HepG2 (cell line): ENCODE results near the gene MYRIP. TPM values are rescaled to one million over a fixed set of nuclear protein-coding genes. Genes with fewer than 3 reads are reported as not detected.

ENCODE experiments used
- ARHGAP35 ChIP-seq: sonication (generic); formaldehyde crosslinking; IDR thresholded peaks from 2 replicates; pipeline ENCODE4 v1.9.0; 2022; ENCODE audit warnings: mild to moderate bottlenecking, inconsistent platforms, moderate library complexity, missing genetic modification reagents, borderline replicate concordance
- BORCS8-MEF2B ChIP-seq: sonication (generic); formaldehyde crosslinking; IDR thresholded peaks from 2 replicates; pipeline ENCODE4 v1.8.0; 2022; ENCODE audit warnings: mild to moderate bottlenecking, missing genetic modification reagents
- CHD4 ChIP-seq: fragments of 200-600 bp; sonication (generic); IDR thresholded peaks from 2 replicates; pipeline ENCODE4 v1.7.0; 2017; ENCODE audit warnings: mild to moderate bottlenecking, low read length, borderline replicate concordance
- DR1 ChIP-seq: sonication (generic); formaldehyde crosslinking; IDR thresholded peaks from 2 replicates; pipeline ENCODE4 v1.8.0; 2021; ENCODE audit warnings: mild to moderate bottlenecking, missing genetic modification reagents, inconsistent platforms
- DZIP1 ChIP-seq: sonication (generic); formaldehyde crosslinking; IDR thresholded peaks from 2 replicates; pipeline ENCODE4 v1.5.0; 2020; ENCODE audit warnings: mild to moderate bottlenecking, missing genetic modification reagents
- FOXM1 ChIP-seq: sonication (generic); formaldehyde crosslinking; IDR thresholded peaks from 2 replicates; pipeline ENCODE4 v1.5.0; 2020; ENCODE audit warnings: missing genetic modification reagents
- HDAC2 ChIP-seq: sonication (generic); formaldehyde crosslinking; IDR thresholded peaks from 2 replicates; pipeline ENCODE4 v1.4.0; 2020; ENCODE audit warnings: missing genetic modification reagents
- HHEX ChIP-seq: IDR thresholded peaks from 2 replicates; pipeline ENCODE4 v1.6.1; 2016; ENCODE audit warnings: control low read depth
- HNF4G ChIP-seq, 2 experiments: sonication (generic) in 1 of 2; formaldehyde crosslinking in 1 of 2; IDR thresholded peaks; 2 replicates each; pipeline versions ENCODE4 v1.4.0 to v1.6.1; 2011 to 2020; ENCODE audit warnings: borderline replicate concordance in 2 of 2, low read depth in 2 of 2, mild to moderate bottlenecking in 2 of 2, low read length in 1 of 2, missing genetic modification reagents in 1 of 2, moderate library complexity in 1 of 2
- JARID2 ChIP-seq: sonication (generic); formaldehyde crosslinking; IDR thresholded peaks from 2 replicates; pipeline ENCODE4 v1.8.1; 2023; ENCODE audit warnings: missing genetic modification reagents, inconsistent platforms; ENCODE audit not compliant: insufficient replicate concordance
- KDM5B ChIP-seq: sonication (generic); formaldehyde crosslinking; IDR thresholded peaks from 2 replicates; pipeline ENCODE4 v1.4.0; 2020; ENCODE audit warnings: missing genetic modification reagents, mild to moderate bottlenecking, borderline replicate concordance
- MNT ChIP-seq: fragments of 450-650 bp; IDR thresholded peaks from 2 replicates; pipeline ENCODE4 v1.6.1; 2016
- NAIF1 ChIP-seq: sonication (generic); formaldehyde crosslinking; IDR thresholded peaks from 2 replicates; pipeline ENCODE4 v1.5.0; 2020; ENCODE audit warnings: mild to moderate bottlenecking, missing genetic modification reagents, borderline replicate concordance
- TFE3 ChIP-seq: IDR thresholded peaks from 2 replicates; pipeline ENCODE4 v1.6.1; 2016
- ZBTB38 ChIP-seq: sonication (generic); formaldehyde crosslinking; IDR thresholded peaks from 2 replicates; pipeline ENCODE4 v1.5.1; 2020; ENCODE audit warnings: mild to moderate bottlenecking, missing genetic modification reagents
- ZNF460 ChIP-seq: sonication (generic); formaldehyde crosslinking; IDR thresholded peaks from 2 replicates; pipeline ENCODE4 v1.5.1; 2020; ENCODE audit warnings: missing genetic modification reagents, mild to moderate bottlenecking, borderline replicate concordance
- ZNF574 ChIP-seq: sonication (generic); formaldehyde crosslinking; IDR thresholded peaks from 2 replicates; pipeline ENCODE4 v1.4.0; 2020; ENCODE audit warnings: missing genetic modification reagents
- ZNF737 ChIP-seq: sonication (generic); formaldehyde crosslinking; IDR thresholded peaks from 2 replicates; pipeline ENCODE4 v1.5.0; 2020; ENCODE audit warnings: missing genetic modification reagents, mild to moderate bottlenecking, borderline replicate concordance
- polyA plus RNA-seq, 8 experiments: library from polyadenylated mRNA; depleted of rRNA in 3 of 8; stranded (reverse) in 7 of 8; unstranded in 1 of 8; fragments of >200 nt; fragmentation: Illumina TruSeq in 4 of 8; extraction: Trizol in 4 of 8; gene quantifications; 2 replicates each; pipeline versions ENCODE4 v1.2.1 to v1.2.3, GENCODE V29; 2011 to 2016; ENCODE audit warnings: low read depth in 4 of 8, missing spikeins in 1 of 8, mixed read lengths in 1 of 8; ENCODE audit not compliant: insufficient read depth in 1 of 8
- total RNA-seq, 5 experiments: library from RNA; depleted of rRNA; stranded (reverse); fragments of >200 nt; fragmentation: Illumina TruSeq; extraction: Trizol; gene quantifications; 2 replicates each; pipeline ENCODE4 v1.2.3, GENCODE V29; 2016; ENCODE audit warnings: low read depth in 1 of 5

Gene MYRIP
- total and polyA plus RNA-seq, 2 of the 13 experiments (the other 11 are each of a cell fraction or from before 2014, with no cell fraction given), result 0.64 to 0.84 TPM

GRCh38 chr3:40309418-40309924 lies 500.1 kb downstream of the MYRIP start, which contains the start of gene EIF1B (continued):
- TF ChIP-seq DR1 (CRISPR knock-in tag) (no peak; the same call in 1 of the 2 replicates), NAIF1 (CRISPR knock-in tag) (no peak; the same call in 1 of the 2 replicates), HNF4G (IDR thresholded peaks at IDR 0.05; ENCODE audit: borderline replicate concordance, low read depth, low read length) (peak; percentile 23; the same call in 1 of the 2 replicates), HNF4G (CRISPR knock-in tag; IDR thresholded peaks at IDR 0.05; ENCODE audit: borderline replicate concordance, low read depth) (no peak; the same call in 1 of the 2 replicates), TFE3 (CRISPR knock-in tag) (peak; percentile 66; the same call in 1 of the 2 replicates), JARID2 (CRISPR knock-in tag) (no peak), ZNF460 (CRISPR knock-in tag) (no peak; the same call in 1 of the 2 replicates), ZNF737 (no peak), BORCS8-MEF2B (CRISPR knock-in tag) (no peak), ZNF574 (CRISPR knock-in tag) (peak; percentile 98), FOXM1 (CRISPR knock-in tag) (no peak), DZIP1 (CRISPR knock-in tag) (no peak), HHEX (no peak), ZBTB38 (peak; percentile 44; the same call in 1 of the 2 replicates), KDM5B (CRISPR knock-in tag) (peak; percentile 83; the same call in 1 of the 2 replicates), CHD4 (no peak), MNT (no peak), HDAC2 (peak; percentile 5; the same call in 1 of the 2 replicates), ARHGAP35 (CRISPR knock-in tag) (no peak)
